Stimulated activated CD8-positive, alpha-beta memory T cell treated with anti-CD3 and anti-CD28 coated beads, Interleukin-2, amount 100 ng/mL, for 1 hour (primary cell): ENCODE results near the gene POLR2H.

ENCODE experiments used
- DNase-seq, 2 donors: peaks; one replicate each; pipeline ENCODE4 v3.0.0-alpha.2; 2020; ENCODE audit warnings: low read depth in 2 of 2

Gene POLR2H

DNA sequence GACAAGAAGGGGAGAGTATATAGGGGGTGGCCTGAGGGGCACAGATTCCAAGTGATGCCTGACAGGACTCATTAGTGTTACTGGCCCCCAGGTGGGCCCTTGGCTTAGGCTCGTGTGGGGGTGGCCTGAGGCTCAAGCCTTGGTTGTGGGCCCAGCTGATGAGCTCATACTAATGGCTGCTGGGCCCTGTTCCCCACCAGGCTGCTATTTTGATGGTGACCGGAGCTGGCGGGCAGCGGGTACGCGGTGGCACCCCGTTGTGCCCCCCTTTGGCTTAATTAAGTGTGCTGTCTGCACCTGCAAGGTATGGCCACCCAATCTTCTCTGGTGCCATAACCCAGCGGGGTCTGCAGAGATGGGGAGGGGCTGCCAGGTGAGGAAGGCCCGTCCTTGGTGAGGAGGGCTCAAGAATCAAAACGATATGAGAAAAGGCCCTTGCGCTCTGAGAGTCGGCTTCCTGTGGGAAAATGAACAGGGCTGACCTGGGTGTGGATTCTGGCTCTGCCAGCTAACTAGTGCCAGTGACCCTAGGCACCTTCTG is 25.7 kb downstream of the POLR2H start:
- DNase-seq: no peak

DNA sequence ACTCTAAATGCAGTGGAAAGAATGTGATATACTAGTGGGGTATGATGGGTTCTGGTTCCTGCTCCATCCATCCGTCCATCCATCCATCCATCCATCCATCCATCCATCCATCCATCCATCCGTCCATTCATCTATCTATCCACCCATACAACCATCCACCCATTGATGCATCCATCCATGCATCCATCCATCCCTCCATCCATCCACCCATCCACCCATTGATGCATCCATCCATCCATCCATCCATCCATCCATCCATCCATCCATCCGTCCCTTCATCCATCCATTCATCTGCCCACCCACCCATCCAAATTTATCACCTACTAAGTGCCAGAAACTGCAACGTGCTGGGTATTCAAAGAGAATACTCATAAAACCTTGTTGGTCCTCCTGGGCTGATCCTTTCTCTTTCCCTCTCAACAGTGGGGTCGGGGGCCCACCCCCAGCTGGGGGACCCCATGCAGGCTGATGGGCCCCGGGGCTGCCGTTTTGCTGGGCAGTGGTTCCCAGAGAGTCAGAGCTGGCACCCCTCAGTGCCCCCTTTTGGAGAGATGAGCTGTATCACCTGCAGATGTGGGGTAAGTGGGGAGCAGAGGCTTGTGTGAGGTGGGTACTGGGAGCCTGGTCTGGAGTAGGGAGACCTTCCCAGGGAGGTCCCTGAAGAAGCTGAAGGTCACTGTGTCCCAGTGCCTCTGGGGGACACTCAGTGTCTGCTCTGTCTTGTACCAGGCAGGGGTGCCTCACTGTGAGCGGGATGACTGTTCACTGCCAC is 26.8 kb downstream of the POLR2H start:
- DNase-seq: no peak

DNA sequence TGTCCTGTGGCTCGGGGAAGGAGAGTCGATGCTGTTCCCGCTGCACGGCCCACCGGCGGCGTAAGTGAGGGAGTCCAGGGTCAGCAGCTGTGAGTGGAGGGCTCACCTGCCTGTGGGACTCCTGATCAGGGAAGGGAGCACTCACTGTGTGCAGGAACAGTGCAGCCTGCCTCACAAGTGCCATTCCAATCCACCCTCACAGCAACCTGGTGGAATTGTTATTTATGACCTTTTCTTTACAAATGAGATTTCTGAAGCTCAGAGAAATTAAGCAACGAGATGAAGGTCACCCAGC is 27.4 kb downstream of the POLR2H start:
- no peak for DNase-seq

DNA sequence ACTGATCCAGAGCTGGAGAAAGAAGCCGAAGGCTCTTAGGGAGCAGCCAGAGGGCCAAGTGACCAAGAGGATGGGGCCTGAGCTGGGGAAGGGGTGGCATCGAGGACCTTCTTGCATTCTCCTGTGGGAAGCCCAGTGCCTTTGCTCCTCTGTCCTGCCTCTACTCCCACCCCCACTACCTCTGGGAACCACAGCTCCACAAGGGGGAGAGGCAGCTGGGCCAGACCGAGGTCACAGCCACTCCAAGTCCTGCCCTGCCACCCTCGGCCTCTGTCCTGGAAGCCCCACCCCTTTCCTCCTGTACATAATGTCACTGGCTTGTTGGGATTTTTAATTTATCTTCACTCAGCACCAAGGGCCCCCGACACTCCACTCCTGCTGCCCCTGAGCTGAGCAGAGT is 27.9 kb downstream of the POLR2H start:
- no peak for DNase-seq

DNA sequence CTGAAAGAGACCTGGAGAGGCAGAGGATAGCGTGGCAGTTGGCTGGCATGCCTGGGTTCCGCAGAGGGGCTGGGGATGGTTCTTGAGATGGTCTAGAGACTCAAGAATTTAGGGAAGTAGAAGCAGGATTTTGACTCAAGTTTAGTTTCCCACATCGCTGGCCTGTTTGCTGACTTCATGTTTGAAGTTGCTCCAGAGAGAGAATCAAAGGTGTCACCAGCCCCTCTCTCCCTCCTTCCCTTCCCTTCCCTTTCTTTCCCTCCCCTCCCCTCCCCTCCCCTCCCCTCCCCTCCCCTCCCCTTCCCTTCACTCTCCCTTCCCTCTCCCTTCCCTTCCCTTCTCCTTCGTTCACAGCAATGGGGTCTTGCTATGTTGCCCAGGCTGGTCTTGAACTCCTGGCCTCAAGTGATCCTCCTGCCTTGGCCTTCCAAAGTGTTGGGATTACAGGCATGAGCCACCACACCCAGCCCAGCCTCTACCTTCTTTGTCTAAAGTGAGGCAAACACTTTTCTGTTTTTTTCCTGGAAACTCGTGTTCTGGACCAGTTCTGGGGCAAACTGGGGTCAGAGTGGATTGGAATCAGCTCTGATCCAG is 28.5 kb downstream of the POLR2H start:
- no peak for DNase-seq

DNA sequence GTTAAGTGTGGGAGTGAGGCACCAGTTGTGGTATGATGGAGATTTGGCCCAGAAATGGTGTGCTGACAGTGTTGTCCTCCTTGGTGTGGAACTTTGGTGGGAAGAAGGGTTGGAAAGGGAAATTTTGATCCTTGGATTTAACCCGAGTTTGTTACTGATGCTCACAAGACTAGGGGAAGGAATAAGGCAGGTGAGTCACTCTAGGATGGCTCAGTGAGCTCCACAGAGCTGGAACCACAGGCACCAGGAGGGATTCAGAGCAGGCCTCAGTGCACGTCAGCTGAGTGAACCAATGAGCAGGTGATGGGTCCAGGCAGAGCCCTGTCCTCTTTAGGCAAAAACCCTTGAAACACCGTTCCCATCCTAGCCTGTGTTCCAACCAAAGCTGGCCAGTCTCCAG is 29.8 kb downstream of the POLR2H start:
- DNase-seq: no peak

DNA sequence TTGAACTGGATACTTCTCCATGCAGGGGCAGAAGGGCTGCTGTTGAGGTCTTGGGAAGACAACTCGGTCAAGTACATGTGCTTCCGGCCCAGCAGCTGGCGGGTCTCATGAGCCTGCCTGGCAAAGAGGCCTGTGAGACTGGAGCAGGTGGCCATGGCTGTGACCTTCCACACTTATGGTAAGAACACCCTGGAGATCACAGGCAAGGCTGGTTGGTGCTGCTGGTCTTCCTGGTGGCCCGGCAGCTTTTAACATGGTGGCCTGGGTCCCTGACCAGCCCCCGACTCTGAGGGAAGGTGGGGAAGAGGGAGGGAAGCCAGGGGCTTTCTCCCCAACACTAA is 33.8 kb downstream of the POLR2H start:
- no peak for DNase-seq

DNA sequence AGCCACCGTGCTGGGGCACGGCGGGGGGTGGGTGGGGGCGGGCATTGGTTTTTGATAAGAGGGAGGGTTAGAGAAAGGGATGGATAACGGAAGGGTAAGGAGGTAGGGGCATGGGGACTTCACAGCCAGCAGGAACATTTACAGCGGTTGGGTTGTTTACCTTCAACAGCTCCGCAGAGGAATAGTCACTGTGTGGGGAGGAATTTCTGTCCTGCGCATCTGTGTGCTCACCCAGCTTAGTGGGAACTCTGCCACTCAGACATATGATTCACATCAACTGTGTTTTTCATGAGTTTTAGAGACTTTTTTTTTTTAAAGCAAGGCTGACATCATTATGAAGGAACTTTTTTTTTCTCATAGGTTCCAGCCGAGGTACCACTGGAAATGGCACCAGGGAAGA is 37.9 kb downstream of the POLR2H start:
- DNase-seq: no peak

DNA sequence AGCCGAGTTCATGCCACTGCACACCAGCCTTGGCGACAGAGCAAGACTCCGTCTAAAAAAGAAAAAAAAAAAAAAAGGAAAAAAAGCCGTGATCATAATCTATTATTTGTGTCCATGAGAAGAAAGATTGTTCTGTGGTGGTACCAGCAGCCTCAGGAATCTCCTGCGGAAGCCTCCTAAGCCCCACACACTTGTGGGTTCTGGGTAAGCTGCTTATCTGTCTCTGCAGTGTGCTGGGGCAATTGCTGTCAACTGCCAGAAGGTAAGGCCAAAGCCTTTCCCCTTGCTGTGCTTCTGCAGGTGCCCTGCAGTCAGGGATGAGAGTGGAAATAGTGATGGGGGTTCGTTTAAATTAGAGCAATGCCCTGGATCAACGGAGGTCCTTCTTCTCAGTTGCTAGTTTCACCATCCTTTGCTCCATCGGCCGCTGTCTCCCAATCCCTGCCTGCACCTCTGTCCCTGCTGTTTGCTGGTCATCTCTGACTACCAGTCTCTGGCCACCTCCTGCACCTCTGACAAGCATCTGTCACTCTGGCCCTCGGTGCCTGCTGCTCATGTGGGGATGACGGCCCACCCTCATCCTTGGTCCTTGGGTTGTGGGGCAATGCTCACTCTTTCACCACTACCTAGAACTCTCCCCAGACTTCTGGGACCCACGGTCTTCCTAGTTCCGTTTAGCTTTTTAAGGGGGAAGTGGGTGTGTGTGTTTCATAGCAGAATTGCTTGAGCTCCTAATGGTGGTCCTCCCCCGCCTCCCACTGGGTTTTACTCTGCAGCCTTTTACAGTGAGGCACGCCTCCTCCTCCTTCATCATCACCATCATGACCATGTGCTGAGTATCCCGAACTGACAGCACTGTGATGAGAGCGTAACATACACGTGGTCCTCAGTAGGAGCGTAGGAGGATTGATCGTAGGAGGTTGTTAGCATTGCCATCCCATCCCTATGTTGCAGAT is 43.8 kb downstream of the POLR2H start:
- DNase-seq: no peak

DNA sequence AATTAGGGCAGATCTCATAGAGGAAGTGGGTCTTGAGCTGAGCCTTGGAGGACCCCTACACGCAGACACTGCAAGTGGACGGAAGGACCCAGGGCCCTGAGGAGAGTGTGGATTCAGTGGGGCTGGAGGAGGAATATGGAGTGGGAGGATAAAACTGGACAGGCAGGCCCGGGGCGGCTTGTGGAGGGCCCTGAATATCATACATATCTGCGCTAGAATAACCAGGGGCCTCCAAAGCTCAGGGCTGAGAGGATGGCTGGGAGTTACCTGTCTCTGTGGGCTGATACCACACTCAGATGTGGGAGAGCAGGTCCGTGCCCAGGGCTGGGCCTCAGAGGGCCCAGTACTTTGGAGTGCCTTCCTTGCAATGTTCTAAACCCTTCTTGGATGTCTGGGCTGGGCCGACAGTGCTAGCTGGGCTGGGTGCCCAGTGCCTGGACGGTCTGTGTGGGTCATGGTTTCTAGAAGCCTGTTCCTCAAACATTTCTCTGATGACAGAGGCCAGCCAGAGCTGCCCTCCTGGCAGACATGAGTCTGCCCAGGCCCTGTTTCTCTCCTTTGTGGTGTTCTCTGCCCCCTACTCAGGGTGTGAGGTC is 47.9 kb downstream of the POLR2H start:
- DNase-seq: no peak

DNA sequence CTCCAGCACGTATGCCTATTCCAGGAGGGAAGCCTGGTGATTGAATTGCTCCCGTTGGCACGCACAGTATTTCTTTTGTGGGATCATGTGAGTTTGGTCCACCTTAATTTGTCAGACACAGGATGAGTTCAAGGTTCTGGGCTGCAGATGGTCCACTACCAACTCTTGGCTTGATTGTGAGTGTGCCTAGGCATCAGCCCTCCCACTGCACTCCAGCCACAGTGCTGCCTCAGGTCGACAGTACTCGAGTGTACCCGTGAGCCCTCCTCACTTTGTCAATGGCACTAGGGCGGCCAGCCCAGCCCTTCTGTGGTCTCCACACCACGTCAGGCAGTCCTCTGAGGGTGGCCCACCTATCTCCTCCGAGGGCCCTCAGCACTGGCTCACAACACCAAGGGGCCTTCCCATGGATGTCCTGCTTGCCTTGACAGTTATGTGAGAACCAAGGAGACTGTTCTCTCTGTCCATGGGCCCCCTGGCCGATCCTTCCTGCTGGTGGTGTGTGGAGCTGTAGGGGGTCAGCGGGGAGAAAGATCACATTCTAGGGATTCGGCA is 48.5 kb downstream of the POLR2H start:
- no peak for DNase-seq

DNA sequence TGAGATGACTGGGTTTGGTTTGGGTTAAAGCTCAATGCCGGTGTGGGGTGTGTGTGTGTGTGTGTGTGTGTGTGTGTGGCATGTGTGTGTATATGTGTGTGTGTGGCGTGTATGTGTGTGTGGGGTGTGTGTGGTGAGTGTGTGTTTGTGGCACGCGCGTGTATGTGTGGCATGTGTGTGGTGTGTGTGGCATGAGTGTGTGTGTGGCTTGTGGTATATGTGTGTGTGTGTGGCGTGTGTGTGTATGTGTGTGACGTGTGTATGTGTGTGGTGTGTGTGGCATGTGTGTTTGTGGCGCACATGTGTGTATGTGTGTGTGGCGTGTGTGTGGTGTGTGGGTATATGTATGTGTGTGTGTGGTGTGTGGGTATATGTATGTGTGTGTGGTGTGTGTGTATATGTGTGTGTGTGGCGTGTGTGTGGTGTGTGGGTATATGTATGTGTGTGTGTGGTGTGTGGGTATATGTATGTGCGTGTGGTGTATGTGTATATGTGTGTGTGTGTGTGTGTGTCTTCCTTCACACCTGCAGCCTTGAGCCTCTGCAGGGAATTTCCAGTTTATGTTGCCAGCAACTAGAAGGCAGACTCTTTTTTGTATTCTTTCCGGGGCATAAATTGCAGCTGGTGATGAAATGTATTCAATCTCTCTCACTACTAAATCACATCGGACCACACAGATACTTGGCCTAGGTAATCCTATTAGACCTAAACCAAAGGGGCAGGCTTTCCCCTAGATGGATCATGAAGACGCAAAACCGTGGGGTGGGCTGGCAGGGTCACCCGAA is 53.1 kb downstream of the POLR2H start:
- no peak for DNase-seq

DNA sequence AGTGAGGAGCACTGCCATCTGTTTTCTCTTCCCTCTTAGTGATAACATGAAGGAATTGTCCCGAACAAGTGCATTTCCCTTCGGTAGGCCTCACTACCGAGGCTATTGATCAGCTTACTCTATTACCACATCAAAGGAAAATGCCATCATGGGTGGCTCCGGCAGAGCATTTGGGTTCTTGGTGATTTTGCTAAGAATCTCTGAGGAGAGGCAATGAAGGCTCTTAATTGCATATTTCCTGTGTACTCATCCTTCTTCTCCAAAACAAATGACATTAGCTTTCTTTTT is 53.6 kb downstream of the POLR2H start:
- DNase-seq: no peak

DNA sequence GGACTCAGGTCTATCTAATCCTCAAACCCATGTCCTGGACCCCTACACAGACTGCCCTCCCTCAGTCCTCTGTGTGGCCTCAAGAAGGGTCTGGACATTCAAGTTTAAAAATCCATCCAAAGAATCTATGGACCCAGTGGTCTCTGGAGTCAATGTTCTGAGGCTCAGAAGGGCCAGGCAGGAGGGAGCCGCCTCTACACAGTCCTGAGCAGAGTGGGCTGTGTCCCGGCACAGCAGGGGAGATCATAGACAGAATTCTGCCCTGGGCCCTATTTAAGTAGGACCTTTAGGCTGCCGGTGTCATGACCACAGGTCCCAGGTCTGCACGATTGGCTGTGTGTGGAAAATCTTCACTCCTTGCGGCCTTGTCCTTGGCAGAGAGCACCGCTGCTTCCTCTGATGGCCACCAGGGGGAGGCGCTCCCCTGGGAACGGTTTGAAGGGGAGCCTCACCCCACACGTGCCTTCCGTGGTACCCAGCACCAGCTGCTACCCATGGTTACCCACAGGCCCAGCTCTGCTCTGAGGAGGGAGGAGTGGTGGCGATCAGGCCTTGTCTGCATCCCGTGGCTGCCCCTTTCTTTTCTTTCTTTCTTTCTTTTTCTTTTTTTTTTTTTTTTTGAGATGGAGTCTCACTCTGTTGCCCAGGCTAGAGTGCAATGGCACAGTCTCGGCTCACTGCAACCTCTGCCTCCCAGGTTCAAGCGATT is 56.3 kb downstream of the POLR2H start:
- peak; percentile 32 to 41 for DNase-seq
